ENCODE measurements around the gene DRD3. TPM values are rescaled to one million over a fixed set of nuclear protein-coding genes. Genes with fewer than 3 reads are reported as not detected.

The DRD3 gene
- total and polyA plus RNA-seq, 4 donors, result not detected

DNA sequence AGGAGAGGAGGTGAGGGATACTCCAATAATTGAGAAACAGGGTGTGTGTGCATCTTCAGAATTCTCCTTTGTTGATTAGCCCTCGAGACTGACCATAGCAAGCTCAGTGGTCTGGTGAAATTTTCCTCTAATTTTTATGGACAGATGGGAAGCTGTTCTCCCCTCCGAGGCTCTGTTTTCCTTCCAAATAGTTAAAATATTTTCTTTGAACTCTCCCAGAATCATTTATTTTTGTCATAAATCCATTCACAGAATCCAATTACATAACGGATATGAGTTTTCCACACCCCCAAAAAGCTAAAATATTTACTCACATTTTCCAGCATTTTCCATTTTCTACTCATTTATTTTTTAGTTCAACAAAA lies 85.9 kb downstream of the DRD3 start:
- no peak overlapping the region for H3K9ac ChIP-seq (ENCODE audit: low read depth in 1 of 2, low read length in 2 of 2)
- no peaks in the 10 kb centered on the region for H3K36me3 ChIP-seq (ENCODE audit: control insufficient read depth in 4 of 4, insufficient read depth in 3 of 4, low read depth in 1 of 4, low read length in 3 of 4)
- no peaks in the 10 kb centered on the region for H3K4me1 ChIP-seq (ENCODE audit: control insufficient read depth in 4 of 4, insufficient read depth in 4 of 4, low read length in 3 of 4)
- no peaks in the 10 kb centered on the region for H3K27me3 ChIP-seq (ENCODE audit: control insufficient read depth in 4 of 4, insufficient read depth in 4 of 4, low read length in 3 of 4)
- no peak for DNase-seq (ENCODE audit: low spot score)
- H3K9me3 ChIP-seq (ENCODE audit: control insufficient read depth in 4 of 4, low read length in 3 of 4), result no peaks in the 10 kb centered on the region
- no peak for TF ChIP-seq HNF4G (IDR thresholded peaks at IDR 0.05)
- TF ChIP-seq EGR1 (IDR thresholded peaks at IDR 0.05; ENCODE audit: low read depth in 2 of 2), result no peak
- TF ChIP-seq, protein P1, sequence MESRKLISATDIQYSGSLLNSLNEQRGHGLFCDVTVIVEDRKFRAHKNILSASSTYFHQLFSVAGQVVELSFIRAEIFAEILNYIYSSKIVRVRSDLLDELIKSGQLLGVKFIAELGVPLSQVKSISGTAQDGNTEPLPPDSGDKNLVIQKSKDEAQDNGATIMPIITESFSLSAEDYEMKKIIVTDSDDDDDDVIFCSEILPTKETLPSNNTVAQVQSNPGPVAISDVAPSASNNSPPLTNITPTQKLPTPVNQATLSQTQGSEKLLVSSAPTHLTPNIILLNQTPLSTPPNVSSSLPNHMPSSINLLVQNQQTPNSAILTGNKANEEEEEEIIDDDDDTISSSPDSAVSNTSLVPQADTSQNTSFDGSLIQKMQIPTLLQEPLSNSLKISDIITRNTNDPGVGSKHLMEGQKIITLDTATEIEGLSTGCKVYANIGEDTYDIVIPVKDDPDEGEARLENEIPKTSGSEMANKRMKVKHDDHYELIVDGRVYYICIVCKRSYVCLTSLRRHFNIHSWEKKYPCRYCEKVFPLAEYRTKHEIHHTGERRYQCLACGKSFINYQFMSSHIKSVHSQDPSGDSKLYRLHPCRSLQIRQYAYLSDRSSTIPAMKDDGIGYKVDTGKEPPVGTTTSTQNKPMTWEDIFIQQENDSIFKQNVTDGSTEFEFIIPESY (IDR thresholded peaks at IDR 0.05), result no peak
- TF ChIP-seq NR2F2 (IDR thresholded peaks at IDR 0.05), result no peak
- TF ChIP-seq, protein P2, sequence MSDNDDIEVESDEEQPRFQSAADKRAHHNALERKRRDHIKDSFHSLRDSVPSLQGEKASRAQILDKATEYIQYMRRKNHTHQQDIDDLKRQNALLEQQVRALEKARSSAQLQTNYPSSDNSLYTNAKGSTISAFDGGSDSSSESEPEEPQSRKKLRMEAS (IDR thresholded peaks at IDR 0.05), result no peak
- no peak for TF ChIP-seq GABPA (IDR thresholded peaks at IDR 0.05 in 1 of 2, conservative IDR thresholded peaks at IDR 0.05 in 1 of 2)
- no peak for TF ChIP-seq FOXA1 (IDR thresholded peaks at IDR 0.05)
- no peak for TF ChIP-seq JUND (IDR thresholded peaks at IDR 0.05)
- TF ChIP-seq, protein P3, sequence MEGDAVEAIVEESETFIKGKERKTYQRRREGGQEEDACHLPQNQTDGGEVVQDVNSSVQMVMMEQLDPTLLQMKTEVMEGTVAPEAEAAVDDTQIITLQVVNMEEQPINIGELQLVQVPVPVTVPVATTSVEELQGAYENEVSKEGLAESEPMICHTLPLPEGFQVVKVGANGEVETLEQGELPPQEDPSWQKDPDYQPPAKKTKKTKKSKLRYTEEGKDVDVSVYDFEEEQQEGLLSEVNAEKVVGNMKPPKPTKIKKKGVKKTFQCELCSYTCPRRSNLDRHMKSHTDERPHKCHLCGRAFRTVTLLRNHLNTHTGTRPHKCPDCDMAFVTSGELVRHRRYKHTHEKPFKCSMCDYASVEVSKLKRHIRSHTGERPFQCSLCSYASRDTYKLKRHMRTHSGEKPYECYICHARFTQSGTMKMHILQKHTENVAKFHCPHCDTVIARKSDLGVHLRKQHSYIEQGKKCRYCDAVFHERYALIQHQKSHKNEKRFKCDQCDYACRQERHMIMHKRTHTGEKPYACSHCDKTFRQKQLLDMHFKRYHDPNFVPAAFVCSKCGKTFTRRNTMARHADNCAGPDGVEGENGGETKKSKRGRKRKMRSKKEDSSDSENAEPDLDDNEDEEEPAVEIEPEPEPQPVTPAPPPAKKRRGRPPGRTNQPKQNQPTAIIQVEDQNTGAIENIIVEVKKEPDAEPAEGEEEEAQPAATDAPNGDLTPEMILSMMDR (IDR thresholded peaks at IDR 0.05; ENCODE audit: low read depth, low read length, missing input control), result no peak
- no peak for TF ChIP-seq RXRA (IDR thresholded peaks at IDR 0.05)
- no peak for TF ChIP-seq RAD21 (IDR thresholded peaks at IDR 0.05)
- TF ChIP-seq, protein P4, sequence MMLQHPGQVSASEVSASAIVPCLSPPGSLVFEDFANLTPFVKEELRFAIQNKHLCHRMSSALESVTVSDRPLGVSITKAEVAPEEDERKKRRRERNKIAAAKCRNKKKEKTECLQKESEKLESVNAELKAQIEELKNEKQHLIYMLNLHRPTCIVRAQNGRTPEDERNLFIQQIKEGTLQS (IDR thresholded peaks at IDR 0.05), result no peak
- TF ChIP-seq SP1 (IDR thresholded peaks at IDR 0.05), result no peak
- TF ChIP-seq HNF4A (conservative IDR thresholded peaks at IDR 0.05), result no peak
- no peak for TF ChIP-seq TAF1 (conservative IDR thresholded peaks at IDR 0.05)
- TF ChIP-seq, protein P5, sequence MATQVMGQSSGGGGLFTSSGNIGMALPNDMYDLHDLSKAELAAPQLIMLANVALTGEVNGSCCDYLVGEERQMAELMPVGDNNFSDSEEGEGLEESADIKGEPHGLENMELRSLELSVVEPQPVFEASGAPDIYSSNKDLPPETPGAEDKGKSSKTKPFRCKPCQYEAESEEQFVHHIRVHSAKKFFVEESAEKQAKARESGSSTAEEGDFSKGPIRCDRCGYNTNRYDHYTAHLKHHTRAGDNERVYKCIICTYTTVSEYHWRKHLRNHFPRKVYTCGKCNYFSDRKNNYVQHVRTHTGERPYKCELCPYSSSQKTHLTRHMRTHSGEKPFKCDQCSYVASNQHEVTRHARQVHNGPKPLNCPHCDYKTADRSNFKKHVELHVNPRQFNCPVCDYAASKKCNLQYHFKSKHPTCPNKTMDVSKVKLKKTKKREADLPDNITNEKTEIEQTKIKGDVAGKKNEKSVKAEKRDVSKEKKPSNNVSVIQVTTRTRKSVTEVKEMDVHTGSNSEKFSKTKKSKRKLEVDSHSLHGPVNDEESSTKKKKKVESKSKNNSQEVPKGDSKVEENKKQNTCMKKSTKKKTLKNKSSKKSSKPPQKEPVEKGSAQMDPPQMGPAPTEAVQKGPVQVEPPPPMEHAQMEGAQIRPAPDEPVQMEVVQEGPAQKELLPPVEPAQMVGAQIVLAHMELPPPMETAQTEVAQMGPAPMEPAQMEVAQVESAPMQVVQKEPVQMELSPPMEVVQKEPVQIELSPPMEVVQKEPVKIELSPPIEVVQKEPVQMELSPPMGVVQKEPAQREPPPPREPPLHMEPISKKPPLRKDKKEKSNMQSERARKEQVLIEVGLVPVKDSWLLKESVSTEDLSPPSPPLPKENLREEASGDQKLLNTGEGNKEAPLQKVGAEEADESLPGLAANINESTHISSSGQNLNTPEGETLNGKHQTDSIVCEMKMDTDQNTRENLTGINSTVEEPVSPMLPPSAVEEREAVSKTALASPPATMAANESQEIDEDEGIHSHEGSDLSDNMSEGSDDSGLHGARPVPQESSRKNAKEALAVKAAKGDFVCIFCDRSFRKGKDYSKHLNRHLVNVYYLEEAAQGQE (IDR thresholded peaks at IDR 0.05), result no peak
- no peak for TF ChIP-seq FOXA2 (IDR thresholded peaks at IDR 0.05)
- TF ChIP-seq YY1 (IDR thresholded peaks at IDR 0.05), result no peak
- no peak overlapping the region for H3K4me3 ChIP-seq (ENCODE audit: low read depth in 1 of 3, low read length in 3 of 3)
- no peak overlapping the region for H3K27ac ChIP-seq (ENCODE audit: low read depth in 1 of 2, low read length in 2 of 2)
- 54% methylated on average over 3 of the region's 3 CpGs for WGBS

Data from liver (tissue), 9 donors.